Measurements from ENCODE around the gene TMEM63B. TPM values are rescaled to one million over a fixed set of nuclear protein-coding genes. Genes with fewer than 3 reads are reported as not detected.

TMEM63B gene
- total RNA-seq, 2 experiments from 2014 or later = 11.6 to 13.0 TPM

DNA sequence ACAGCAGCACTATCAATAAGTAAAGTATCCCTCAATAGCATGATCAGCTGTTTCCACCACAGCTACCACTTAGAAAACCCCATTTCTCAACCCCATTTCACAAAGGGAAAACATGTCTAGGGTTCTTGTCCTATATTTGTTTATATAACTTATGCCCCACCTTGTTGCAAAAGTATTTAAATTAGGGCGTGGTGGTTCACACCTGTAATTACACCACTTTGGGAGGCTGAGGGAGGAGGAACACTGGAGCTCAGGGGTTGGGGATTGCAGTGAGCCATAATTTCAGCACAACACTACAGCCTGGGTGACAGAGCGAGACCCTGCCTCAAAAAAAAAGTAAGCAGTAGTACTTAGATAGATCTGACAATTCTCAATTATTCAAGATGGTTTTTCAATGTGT is 3.8 kb upstream of the TMEM63B start:
- intact Hi-C loops (cut with micrococcal nuclease) = no loop called here
- CTCF ChIA-PET = interaction anchor here (1.2 kb wide), 1 partner anchor 49 kb away, joined by 3 read pairs; no protein-coding TSS in a partner anchor

DNA sequence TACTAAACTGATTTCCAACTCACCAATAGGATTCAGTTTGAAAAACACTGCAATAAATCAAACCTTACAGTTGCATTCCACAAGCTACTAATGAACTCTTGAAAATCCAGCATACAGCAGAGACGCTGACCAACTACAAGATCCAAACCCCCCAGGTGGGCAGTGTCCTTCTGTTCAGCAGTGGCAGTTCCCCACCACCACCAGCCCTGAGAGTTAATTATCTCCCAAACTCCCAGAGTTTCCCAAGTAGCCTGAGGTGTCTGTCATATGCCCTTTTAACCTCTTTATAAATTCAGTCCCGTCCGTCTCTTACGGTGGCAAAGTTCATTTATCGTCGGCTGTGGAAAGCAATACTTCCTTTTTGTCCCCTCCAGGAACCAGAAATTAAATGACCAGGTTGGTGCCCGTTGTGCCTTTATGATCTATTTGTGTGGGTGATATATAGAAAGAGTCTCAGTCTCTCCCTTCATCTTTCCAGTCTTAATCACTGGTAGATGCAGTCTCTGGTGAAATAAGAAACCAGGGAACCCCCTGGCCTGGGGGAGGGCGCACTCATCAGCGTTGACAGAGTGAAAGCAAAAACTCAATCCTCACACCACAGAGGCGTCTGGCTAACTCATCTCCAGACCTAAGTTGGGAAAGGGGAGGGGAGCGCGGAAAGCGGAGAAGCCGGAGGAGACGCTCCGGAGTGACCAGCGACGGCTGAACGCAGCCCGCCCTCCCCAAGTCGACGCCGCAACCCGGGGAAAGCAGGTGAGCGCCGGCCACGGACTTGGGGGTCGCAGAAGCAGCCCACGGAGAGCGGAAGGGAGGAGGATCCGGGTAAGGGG is 819 bp upstream of the TMEM63B start:
- Mint-ChIP-seq H3K4me1 (ENCODE audit: low read depth) (peaks cover 49% of the 10 kb centered on the region), H3K27me3 (no peaks in the 10 kb centered on the region), H3K4me3 (peak overlapping the region; percentile 92), H3K27ac (peak overlapping the region; percentile 97), H3K9me3 (no peaks in the 10 kb centered on the region), H3K36me3 (peaks cover 2% of the 10 kb centered on the region)
- DNase-seq = peak; percentile 94
- POLR2A ChIA-PET = interaction anchor here (1.2 kb wide), 1 partner anchor 120 kb away, joined by 5 read pairs; the partner anchor contains the start of gene HSP90AB1
- intact Hi-C loops (cut with micrococcal nuclease) = loop anchor here (1.0 to 5.0 kb wide), 4 partner anchors 96 to 354 kb away; partner anchors contain the start of genes HSP90AB1, NFKBIE and SLC29A1
- CTCF ChIA-PET = no interaction called here

More for the DNA sequence above, 3.8 kb upstream of the TMEM63B start:
- no peaks in the 10 kb centered on the region for H3K9me3 Mint-ChIP-seq
- H3K4me3 Mint-ChIP-seq = no peak overlapping the region
- POLR2A ChIA-PET = no interaction called here
- peaks cover 2% of the 10 kb centered on the region for H3K36me3 Mint-ChIP-seq
- no peak for DNase-seq
- no peaks in the 10 kb centered on the region for H3K27me3 Mint-ChIP-seq
- H3K27ac Mint-ChIP-seq = peak overlapping the region; percentile 31
- peaks cover 67% of the 10 kb centered on the region for H3K4me1 Mint-ChIP-seq (ENCODE audit: low read depth)

DNA sequence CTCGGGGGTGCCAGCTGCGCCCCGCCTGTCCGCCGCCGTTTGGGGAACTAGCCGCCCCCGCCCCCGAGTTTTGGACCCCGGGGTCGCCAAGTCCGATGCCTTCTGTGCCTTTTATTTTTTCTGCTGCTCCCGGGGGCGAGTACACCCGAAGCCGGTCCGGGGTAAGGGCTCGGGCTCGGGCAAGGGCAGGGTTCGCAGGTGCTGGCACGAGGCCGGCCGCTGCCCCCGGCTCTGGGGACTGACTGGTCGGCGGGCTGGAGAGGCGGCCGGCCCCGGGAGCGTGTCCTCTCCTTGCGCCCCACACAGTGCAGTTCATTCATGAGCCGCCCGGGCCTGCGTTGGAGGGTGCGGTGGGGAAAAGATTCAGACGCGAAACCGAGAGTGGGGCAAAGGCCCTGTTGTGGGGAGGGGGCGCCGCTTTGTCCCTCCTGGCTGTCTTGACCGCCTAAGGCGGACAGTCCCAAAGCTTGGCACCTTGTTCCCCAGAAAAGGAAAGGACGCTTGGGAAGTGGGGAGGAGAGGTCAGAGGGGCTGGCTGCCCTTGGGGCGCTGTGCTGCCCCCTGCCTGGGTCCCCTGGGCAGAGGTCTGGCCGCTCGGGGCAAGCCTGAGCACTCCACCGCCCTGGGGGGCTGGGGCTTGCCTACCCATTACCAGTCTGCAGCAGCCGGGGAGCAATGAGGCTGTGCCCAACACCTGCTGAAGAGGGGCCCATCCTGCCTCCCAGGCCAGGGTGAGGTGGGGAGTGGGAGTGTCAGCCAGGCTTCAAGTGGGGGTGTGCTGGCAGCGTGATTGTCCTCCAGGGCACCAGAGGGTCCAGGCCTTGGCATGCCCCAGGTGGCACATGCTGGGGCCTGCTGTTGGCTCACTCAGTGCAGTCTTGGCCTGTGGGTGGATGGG is 915 bp downstream of the TMEM63B start:
- CTCF ChIA-PET = interaction anchor here (0.7 to 1.3 kb wide), 3 partner anchors 7 to 44 kb away, joined by 3 read pairs; no protein-coding TSS in a partner anchor
- H3K4me1 Mint-ChIP-seq (ENCODE audit: low read depth) = peaks cover 38% of the 10 kb centered on the region
- peaks cover 2% of the 10 kb centered on the region for H3K36me3 Mint-ChIP-seq
- peak; percentile 16 for DNase-seq
- no peaks in the 10 kb centered on the region for H3K9me3 Mint-ChIP-seq
- peak overlapping the region; percentile 42 for H3K27ac Mint-ChIP-seq
- intact Hi-C loops (cut with micrococcal nuclease) = loop anchor here (5.0 kb wide), 1 partner anchor 94 kb away; the partner anchor contains the start of gene SLC29A1
- peak overlapping the region; percentile 69 for H3K4me3 Mint-ChIP-seq
- no peaks in the 10 kb centered on the region for H3K27me3 Mint-ChIP-seq
- POLR2A ChIA-PET = interaction anchor here (0.8 to 1.2 kb wide), 3 partner anchors 12 to 127 kb away, joined by 3 to 5 read pairs (median 3); partner anchors contain the start of gene HSP90AB1

DNA sequence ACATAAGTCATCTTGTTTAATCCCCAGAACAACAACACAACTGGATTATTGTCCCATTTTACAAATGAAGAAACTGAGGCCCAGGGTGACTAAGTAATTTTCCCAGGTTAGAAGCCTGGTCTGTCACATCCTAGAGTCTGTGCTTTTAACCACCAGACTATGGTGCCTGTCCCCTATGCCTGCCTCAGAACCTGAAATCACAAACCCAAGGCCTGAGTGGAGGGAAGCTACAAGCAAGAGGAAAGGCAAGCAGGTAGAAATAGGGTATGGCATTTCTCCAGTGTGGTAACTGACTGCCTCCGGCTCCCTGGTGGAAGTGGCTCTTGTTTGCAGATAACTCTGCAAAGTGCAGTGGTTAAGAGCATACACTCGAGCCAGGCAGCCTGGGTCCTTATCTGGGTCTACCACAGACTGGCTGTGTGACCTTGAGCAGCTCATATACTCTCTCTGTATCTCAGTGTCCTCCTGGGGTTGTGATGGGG is 2.5 kb downstream of the TMEM63B start:
- ChIA-PET POLR2A (no interaction called here), CTCF (interaction anchor here (0.6 to 1.8 kb wide), 3 partner anchors 22 to 139 kb away, joined by 3 to 4 read pairs (median 4); no protein-coding TSS in a partner anchor)
- Mint-ChIP-seq H3K4me3 (no peak overlapping the region), H3K36me3 (peaks cover 2% of the 10 kb centered on the region), H3K4me1 (ENCODE audit: low read depth) (peaks cover 25% of the 10 kb centered on the region), H3K27ac (no peak overlapping the region), H3K27me3 (no peaks in the 10 kb centered on the region), H3K9me3 (no peaks in the 10 kb centered on the region)
- DNase-seq = no peak
- intact Hi-C loops (cut with micrococcal nuclease) = loop anchor here (5.0 kb wide), 1 partner anchor 92 kb away; the partner anchor contains the start of gene SLC29A1

DNA sequence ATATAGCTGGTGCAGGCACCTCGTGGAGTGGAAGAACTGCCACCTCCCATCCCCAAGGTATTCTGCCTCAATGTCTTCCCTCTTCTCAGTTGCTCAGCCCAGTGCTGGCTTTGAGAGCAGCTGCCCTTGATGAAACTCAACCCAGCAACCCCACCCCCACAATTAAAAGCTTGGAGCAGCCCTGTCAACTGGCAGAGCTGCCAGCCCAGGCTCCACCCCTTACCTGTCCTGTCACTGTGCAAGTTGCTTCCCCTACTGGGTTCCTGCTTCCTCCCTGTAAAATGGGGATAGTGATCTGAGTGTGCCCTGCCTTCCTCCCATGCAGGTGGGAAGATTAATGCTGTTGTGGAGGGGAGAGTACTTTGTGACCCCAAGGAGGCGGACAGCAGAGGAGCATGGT is 4.5 kb downstream of the TMEM63B start:
- POLR2A ChIA-PET = interaction anchor here (0.7 to 1.5 kb wide), 4 partner anchors 9 to 211 kb away, joined by 3 to 5 read pairs (median 4); partner anchors contain the start of genes HSP90AB1 and SLC35B2
- Mint-ChIP-seq H3K36me3 (no peaks in the 10 kb centered on the region), H3K27me3 (no peaks in the 10 kb centered on the region), H3K9me3 (no peaks in the 10 kb centered on the region), H3K27ac (no peak overlapping the region), H3K4me1 (ENCODE audit: low read depth) (peaks cover 10% of the 10 kb centered on the region), H3K4me3 (no peak overlapping the region)
- CTCF ChIA-PET = interaction anchor here (0.6 to 2.1 kb wide), 3 partner anchors 35 to 763 kb away, joined by 4 to 6 read pairs (median 5); partner anchors contain the start of gene ZNF318
- intact Hi-C loops (cut with micrococcal nuclease) = no loop called here
- no peak for DNase-seq

DNA sequence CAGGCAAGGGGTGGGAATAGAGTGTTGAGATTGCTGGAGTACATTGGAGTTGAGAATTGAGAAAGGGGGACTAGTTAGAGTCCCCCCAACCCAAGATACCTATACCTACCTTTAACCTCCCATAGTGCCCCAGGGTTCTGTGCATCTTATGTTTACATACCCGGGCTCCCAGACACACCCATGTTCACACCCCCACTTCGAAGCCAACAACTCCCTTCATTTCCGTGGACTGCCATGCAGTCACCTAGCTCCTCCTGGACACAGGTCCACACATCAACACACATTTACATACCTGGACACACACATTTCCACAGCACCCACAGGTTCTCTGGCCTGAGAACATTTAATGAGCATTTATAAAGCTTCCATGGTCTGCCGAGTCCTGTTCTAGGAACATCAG is 5.1 kb downstream of the TMEM63B start:
- Mint-ChIP-seq H3K9me3 (no peaks in the 10 kb centered on the region), H3K4me1 (ENCODE audit: low read depth) (peaks cover 10% of the 10 kb centered on the region), H3K4me3 (no peak overlapping the region), H3K36me3 (peaks cover 3% of the 10 kb centered on the region), H3K27ac (no peak overlapping the region), H3K27me3 (no peaks in the 10 kb centered on the region)
- ChIA-PET POLR2A (interaction anchor here (0.7 to 1.5 kb wide), 4 partner anchors 10 to 211 kb away, joined by 3 to 5 read pairs (median 4); partner anchors contain the start of genes HSP90AB1 and SLC35B2), CTCF (interaction anchor here (1.6 to 2.1 kb wide), 2 partner anchors 36 to 58 kb away, joined by 5 to 6 read pairs; no protein-coding TSS in a partner anchor)
- DNase-seq = no peak
- intact Hi-C loops (cut with micrococcal nuclease) = no loop called here

DNA sequence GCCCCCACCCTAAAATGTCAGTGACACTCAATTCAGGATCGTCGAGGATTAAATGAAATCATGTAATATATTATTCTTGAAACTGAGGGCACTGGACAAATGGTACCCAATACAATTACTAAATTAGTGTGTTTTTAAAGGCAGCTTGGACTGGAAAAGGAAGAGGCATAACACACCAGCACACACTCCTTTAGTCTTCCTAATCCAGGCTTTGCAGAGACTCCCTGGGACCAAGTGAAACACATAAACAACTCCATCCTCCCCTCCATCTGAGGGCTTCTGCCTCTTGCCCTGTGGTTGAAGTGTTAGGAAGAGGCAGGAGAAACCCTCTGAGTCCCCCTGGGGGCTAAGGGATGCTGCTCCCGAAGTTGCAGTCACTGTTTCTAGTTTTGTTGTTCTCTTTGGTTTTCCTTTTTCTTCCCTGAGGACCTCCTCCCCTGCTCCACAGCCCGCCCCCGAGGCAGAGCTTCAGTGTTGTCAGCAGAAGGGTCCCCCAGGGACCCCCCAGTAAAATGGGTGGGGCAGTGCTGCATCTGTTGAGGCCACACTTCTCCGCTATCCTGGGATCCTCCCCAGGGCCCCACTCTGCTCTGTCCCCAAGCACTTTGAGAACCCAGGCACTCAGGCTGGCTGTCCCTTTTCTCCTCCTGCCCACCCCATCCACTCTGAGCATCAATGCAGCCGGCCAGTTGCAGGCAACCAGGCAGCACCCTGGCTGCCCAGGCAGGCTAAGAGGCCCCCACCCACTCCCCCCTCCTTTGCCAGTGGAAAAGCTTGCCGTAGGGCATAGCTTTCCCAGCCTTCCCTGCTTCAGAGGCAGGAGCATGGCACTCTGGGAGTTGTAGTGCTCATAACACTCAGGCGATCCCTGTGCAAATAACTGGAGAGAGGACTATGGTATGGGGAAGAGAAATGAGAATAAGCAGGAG is 5.9 kb downstream of the TMEM63B start:
- ChIA-PET POLR2A (interaction anchor here (1.4 kb wide), 1 partner anchor 11 kb away, joined by 4 read pairs; no protein-coding TSS in a partner anchor), CTCF (interaction anchor here (1.6 to 2.1 kb wide), 2 partner anchors 37 to 59 kb away, joined by 5 to 6 read pairs; no protein-coding TSS in a partner anchor)
- Mint-ChIP-seq H3K27me3 (no peaks in the 10 kb centered on the region), H3K4me3 (no peak overlapping the region), H3K9me3 (no peaks in the 10 kb centered on the region), H3K4me1 (ENCODE audit: low read depth) (peaks cover 9% of the 10 kb centered on the region), H3K36me3 (peaks cover 3% of the 10 kb centered on the region), H3K27ac (no peak overlapping the region)
- intact Hi-C loops (cut with micrococcal nuclease) = no loop called here
- no peak for DNase-seq

DNA sequence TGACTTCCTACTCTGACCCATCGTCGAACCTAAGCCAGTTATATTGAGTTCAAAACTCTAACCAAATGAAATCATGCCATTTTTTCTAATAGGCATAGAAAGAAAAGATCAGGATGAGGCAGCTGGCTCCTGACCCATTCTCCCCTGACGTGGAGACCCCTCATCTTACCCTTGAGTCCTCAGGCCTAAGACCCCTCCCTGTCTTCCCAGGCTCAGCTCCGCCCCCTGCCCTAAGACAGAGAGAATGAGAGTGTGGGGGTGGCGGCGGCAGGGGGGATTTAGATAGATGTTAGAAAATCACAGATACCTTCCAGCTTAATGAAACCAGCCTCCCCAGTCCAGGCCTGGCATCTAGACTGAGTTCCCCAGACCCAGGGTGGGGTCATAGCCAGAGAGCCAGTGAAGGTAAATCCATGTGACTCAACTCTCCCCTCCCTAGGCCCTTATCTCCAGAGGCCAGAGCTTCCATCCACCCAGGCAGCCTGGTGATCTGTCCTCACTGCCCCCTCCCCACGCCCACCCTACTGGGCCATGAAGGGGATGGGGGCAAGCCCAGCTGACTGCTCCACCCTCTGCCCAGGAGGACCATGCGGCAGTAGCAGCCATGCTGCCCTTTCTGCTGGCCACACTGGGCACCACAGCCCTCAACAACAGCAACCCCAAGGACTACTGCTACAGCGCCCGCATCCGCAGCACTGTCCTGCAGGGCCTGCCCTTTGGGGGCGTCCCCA is 6.8 kb downstream of the TMEM63B start:
- no peak for DNase-seq
- Mint-ChIP-seq H3K4me3 (no peak overlapping the region), H3K4me1 (ENCODE audit: low read depth) (peaks cover 4% of the 10 kb centered on the region), H3K27ac (no peak overlapping the region), H3K36me3 (peaks cover 3% of the 10 kb centered on the region), H3K27me3 (no peaks in the 10 kb centered on the region), H3K9me3 (no peaks in the 10 kb centered on the region)
- intact Hi-C loops (cut with micrococcal nuclease) = no loop called here
- CTCF ChIA-PET = no interaction called here
- POLR2A ChIA-PET = no interaction called here

DNA sequence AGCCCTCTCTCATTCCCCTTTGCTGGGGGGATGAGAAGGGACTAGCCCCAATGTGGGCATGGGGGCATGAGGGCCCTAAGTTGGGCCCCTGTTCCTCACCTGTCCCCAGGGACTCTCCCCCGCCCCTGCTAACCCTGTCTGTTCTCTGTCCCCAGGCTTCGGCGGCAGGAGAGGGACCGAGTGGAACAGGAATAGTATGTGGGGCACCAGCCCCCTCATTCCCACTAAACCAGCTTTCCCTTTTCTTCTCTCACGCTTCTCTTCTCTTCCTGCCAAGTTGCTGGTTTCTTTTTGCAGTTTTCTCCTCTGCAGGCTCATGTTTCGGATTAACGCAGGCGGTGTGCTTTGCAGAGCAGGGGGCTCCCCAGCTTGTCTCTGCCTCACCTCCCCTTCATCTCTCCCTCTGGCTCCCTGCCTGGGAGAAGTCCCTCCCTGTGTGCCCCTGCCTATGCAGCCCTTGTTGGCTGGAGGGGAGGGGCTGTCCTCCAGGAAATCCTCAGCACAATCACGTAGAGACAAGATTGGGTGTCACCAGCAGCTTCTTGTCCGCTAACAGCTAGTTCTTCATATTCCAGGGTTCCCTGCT is 7.9 kb downstream of the TMEM63B start:
- H3K9me3 Mint-ChIP-seq = no peaks in the 10 kb centered on the region
- DNase-seq = no peak
- H3K36me3 Mint-ChIP-seq = peaks cover 3% of the 10 kb centered on the region
- H3K4me3 Mint-ChIP-seq = no peak overlapping the region
- ChIA-PET POLR2A (no interaction called here), CTCF (interaction anchor here (1.2 kb wide), 1 partner anchor 8 kb away, joined by 3 read pairs; the partner anchor contains the start of genes MRPL14 and TMEM63B)
- no peaks in the 10 kb centered on the region for H3K27me3 Mint-ChIP-seq
- intact Hi-C loops (cut with micrococcal nuclease) = no loop called here
- H3K4me1 Mint-ChIP-seq (ENCODE audit: low read depth) = peaks cover 4% of the 10 kb centered on the region
- H3K27ac Mint-ChIP-seq = no peak overlapping the region

DNA sequence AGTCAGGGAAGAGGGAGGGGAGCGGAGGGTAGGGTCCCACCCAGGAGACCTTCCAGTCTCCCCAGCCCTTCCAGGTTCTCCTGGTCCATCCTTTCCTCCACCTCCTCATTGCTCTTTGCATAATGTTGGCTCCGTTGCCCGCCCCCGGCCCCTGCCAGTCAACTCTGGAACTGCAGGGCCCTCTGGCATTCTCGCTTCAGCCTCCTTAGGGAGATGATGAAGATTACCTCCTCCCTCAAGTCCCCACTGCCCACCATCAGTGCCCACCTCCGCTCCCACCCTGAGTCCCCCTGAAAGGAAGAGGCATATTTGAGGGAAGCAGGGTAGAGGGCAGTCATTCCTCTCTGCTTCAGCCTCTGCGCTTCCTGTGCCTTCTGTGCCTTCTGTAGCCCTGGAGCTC is 8.5 kb downstream of the TMEM63B start:
- no peak overlapping the region for H3K4me3 Mint-ChIP-seq
- POLR2A ChIA-PET = no interaction called here
- H3K27ac Mint-ChIP-seq = no peak overlapping the region
- H3K27me3 Mint-ChIP-seq = no peaks in the 10 kb centered on the region
- H3K9me3 Mint-ChIP-seq = no peaks in the 10 kb centered on the region
- CTCF ChIA-PET = interaction anchor here (1.2 kb wide), 1 partner anchor 8 kb away, joined by 3 read pairs; the partner anchor contains the start of genes MRPL14 and TMEM63B
- DNase-seq = no peak
- peaks cover 9% of the 10 kb centered on the region for H3K36me3 Mint-ChIP-seq
- H3K4me1 Mint-ChIP-seq (ENCODE audit: low read depth) = peaks cover 4% of the 10 kb centered on the region
- intact Hi-C loops (cut with micrococcal nuclease) = no loop called here
